Prostate gland (tissue), 2 donors: Measurements from ENCODE around the gene SCUBE1. TPM values are rescaled to one million over a fixed set of nuclear protein-coding genes. Genes with fewer than 3 reads are reported as not detected.

Source experiments
- DNase-seq: peaks from one replicate; pipeline ENCODE4 v3.0.0-alpha.2; 2019; ENCODE audit warnings: low spot score
- H3K27ac ChIP-seq, 2 donors: fragments of 200-600 bp; sonication (generic); 2 replicates each; pipeline ENCODE4 v1.5.1; 2017 to 2019
- H3K27me3 ChIP-seq: fragments of 200-600 bp; sonication (generic); replicated peaks from 2 replicates; pipeline ENCODE4 v1.5.1; 2019; ENCODE audit not compliant: insufficient read depth
- H3K36me3 ChIP-seq, 2 donors: fragments of 200-600 bp; sonication (generic); 1 replicate in 1 of 2; 2 replicates in 1 of 2; pipeline versions ENCODE4 v1.5.1 to v1.8.1; 2017 to 2019
- H3K4me1 ChIP-seq: fragments of 200-600 bp; sonication (generic); replicated peaks from 2 replicates; pipeline ENCODE4 v1.5.1; 2019
- H3K4me3 ChIP-seq, 2 donors: fragments of 200-600 bp; sonication (generic); 2 replicates each; pipeline ENCODE4 v1.5.1; 2017 to 2019
- H3K9me3 ChIP-seq: fragments of 200-600 bp; sonication (generic); 2 replicates; pipeline ENCODE4 v1.5.1; 2017
- POLR2A ChIP-seq: fragments of 450-650 bp; IDR thresholded peaks from one replicate; pipeline ENCODE4 v1.6.1; 2016; ENCODE audit warnings: antibody characterized with exemption, mild to moderate bottlenecking
- POLR2AphosphoS5 ChIP-seq: sonication (generic); formaldehyde crosslinking; IDR thresholded peaks from one replicate; pipeline ENCODE4 v1.6.1; 2017; ENCODE audit warnings: antibody characterized with exemption
- WGBS: methylation state at CpG from one replicate; pipeline ENCODE4 v1.1.5; 2018; 5-methylcytosine and 5-hydroxymethylcytosine counted together
- intact Hi-C: fragments of 100-400 bp; cut with DNase I; formaldehyde crosslinking; loops from one replicate; pipeline ENCODE4 v1.14.2; 2022
- total RNA-seq, 2 donors: library from RNA; depleted of rRNA; stranded (reverse); fragments of >200 nt; gene quantifications; one replicate each; pipeline ENCODE4 v1.1.0, GENCODE V29; 2016
- TF ChIP-seq, protein P1 (sequence below), 4 experiments: fragments of 200-600 bp in 2 of 4; fragments of 450-650 bp in 2 of 4; sonication (generic) in 2 of 4; IDR thresholded peaks; 1 replicate in 3 of 4; 2 replicates in 1 of 4; pipeline ENCODE4 v1.5.1; 2016 to 2019; ENCODE audit warnings: antibody characterized with exemption in 4 of 4, mild to moderate bottlenecking in 2 of 4, moderate library complexity in 2 of 4

Gene SCUBE1
- total RNA-seq, 2 donors from 2014 or later, result 0.68 to 23.5 TPM

DNA sequence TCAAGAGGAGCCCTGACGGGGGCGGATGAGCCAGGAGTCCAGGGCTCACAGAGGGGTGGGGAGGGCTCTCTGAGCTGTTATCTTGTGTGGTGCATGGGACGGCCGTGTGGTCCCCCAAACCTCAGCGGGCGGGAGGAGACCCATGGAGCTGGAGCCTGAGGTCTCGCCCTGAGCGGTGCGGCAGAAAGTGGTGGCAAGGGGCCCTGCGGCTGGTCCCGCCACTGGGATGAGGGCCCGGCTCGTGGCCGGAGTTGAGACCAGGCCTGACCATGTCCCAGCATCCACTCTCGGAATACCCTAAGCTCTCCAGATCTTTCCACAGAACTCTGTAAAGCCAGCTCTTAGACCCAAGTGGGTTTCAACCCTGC is 133.7 kb downstream of the SCUBE1 start:
- no peaks in the 10 kb centered on the region for H3K9me3 ChIP-seq
- no peak overlapping the region for H3K4me3 ChIP-seq
- no peak overlapping the region for H3K27ac ChIP-seq
- 93% methylated on average over 15 of the region's 15 CpGs for WGBS
- no peaks in the 10 kb centered on the region for H3K27me3 ChIP-seq
- no peaks in the 10 kb centered on the region for H3K4me1 ChIP-seq
- H3K36me3 ChIP-seq, result no peaks in the 10 kb centered on the region
- intact Hi-C loops, result no loop called here
- DNase-seq, result no peak
- TF ChIP-seq, protein P1, sequence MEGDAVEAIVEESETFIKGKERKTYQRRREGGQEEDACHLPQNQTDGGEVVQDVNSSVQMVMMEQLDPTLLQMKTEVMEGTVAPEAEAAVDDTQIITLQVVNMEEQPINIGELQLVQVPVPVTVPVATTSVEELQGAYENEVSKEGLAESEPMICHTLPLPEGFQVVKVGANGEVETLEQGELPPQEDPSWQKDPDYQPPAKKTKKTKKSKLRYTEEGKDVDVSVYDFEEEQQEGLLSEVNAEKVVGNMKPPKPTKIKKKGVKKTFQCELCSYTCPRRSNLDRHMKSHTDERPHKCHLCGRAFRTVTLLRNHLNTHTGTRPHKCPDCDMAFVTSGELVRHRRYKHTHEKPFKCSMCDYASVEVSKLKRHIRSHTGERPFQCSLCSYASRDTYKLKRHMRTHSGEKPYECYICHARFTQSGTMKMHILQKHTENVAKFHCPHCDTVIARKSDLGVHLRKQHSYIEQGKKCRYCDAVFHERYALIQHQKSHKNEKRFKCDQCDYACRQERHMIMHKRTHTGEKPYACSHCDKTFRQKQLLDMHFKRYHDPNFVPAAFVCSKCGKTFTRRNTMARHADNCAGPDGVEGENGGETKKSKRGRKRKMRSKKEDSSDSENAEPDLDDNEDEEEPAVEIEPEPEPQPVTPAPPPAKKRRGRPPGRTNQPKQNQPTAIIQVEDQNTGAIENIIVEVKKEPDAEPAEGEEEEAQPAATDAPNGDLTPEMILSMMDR (IDR thresholded peaks at IDR 0.05), result no peak
- TF ChIP-seq POLR2AphosphoS5, result no peak

DNA sequence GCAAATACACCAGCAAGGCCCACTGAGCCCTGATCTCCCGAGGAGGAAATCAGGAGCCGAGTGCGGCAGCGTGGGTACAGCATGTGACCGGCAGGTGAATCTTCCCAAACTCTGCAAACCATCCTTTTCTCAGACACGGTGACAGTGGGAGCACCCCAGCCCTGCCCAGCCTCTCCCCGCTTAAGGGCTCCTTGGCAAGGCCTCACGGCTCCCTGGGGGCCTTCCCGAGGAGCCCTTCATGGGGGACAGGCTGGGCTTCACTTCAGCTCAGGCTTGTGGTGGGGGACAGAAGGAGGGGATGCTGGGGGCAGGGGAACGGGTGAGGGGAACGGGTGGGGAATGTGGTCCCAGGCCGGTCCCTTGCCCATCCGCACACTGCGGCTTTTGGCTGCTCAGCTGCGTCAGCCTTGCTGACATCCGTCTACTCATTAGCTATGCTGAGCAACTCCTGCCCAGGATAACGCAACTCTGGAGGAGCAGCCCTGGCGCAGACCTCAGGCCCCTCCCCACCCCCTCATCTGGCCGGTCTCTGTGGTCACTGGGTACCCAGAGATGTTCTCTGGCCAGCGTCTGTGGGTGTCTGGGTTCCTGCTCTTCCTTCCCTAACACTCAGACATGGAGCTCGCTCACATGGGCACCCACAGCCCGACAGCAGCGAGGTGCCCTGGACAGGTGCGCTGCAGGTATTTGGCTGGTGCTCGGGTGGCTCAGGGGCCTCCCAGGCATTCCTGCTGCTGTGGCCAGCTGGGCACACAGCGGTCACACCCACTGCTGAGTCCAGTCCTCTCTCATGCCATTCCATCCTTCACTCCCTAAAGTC is 134.3 kb downstream of the SCUBE1 start:
- Histone ChIP-seq H3K4me1 (no peaks in the 10 kb centered on the region), H3K4me3 (no peak overlapping the region), H3K27ac (no peak overlapping the region), H3K9me3 (no peaks in the 10 kb centered on the region), H3K27me3 (no peaks in the 10 kb centered on the region), H3K36me3 (no peaks in the 10 kb centered on the region)
- 85% methylated on average over 26 of the region's 26 CpGs for WGBS
- TF ChIP-seq POLR2A, result no peak
- no peak for TF ChIP-seq POLR2AphosphoS5
- TF ChIP-seq, protein P1 (IDR thresholded peaks at IDR 0.05), result no peak
- DNase-seq, result no peak
- intact Hi-C loops, result no loop called here

DNA sequence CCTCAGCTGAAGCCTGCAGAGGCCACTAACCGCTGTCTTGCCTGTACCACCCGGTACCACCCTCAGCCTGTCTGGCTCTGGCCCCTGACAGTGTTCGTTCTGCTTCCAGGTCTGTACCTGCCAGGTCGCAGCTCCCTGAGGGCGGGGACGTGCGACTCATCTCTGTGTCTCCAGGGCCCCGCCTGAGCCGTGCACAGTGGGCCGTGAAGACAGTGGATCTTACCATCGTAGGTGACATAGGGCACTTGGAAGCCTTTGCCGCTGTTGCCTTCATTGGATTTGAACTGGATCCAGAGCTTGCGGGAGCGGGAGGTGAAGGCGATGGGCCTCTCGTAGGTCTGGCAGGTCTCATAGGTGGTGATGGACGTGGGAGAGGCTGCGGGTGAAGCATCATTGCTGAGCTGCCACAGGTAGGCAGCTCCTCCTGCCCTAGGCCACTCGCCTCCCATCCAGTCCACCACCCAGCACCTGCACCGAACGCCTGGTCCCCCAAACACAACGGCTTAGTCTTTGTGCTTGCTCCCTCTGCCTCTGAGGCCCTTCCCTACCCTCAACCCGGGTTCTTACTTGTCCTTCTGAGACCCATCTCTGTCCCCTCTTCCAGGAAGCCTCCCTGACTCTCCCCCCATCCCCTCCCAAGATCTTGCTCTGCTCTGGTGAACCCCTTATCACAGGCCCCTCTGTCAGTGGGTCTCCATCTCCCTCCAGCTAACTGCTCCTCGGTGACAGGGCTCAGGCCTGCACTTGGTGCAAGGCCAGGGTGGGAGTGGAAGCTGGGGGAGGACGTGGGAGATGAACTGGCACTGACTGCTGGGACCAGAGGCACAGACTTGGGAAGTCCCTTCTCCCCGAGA is 135.1 kb downstream of the SCUBE1 start:
- no peak overlapping the region for H3K4me3 ChIP-seq
- no peaks in the 10 kb centered on the region for H3K4me1 ChIP-seq
- TF ChIP-seq, protein P1 (IDR thresholded peaks at IDR 0.05), result no peak
- TF ChIP-seq POLR2AphosphoS5 (no peak), POLR2A (no peak)
- 79% methylated on average over 26 of the region's 26 CpGs for WGBS
- no peak overlapping the region for H3K27ac ChIP-seq
- no peaks in the 10 kb centered on the region for H3K27me3 ChIP-seq
- intact Hi-C loops, result no loop called here
- DNase-seq, result no peak
- H3K36me3 ChIP-seq, result no peaks in the 10 kb centered on the region
- no peaks in the 10 kb centered on the region for H3K9me3 ChIP-seq

DNA sequence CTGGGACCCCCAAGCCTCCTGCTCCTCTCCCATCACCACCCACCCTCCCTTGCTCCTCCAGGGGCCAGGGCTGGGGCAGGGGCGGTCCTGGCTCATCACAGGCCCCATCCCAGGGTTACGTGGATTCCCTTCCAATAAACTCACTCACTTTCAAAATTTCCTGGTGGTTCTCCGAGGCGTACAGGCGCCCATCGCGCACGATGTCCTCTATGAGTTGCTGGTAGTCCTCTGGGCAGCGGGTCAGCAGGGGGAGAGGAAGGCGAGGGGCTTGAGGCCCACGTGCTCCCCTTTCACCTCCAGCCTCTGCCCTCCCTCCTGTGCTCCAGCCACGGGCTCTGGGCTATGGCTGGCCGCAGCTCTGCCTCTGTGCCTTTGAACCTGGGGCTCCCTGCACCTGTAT is 135.8 kb downstream of the SCUBE1 start:
- Histone ChIP-seq H3K27ac (no peak overlapping the region), H3K27me3 (no peaks in the 10 kb centered on the region), H3K4me1 (no peaks in the 10 kb centered on the region), H3K36me3 (no peaks in the 10 kb centered on the region), H3K9me3 (no peaks in the 10 kb centered on the region), H3K4me3 (no peak overlapping the region)
- no peak for DNase-seq
- TF ChIP-seq POLR2AphosphoS5, result no peak
- no peak for TF ChIP-seq POLR2A
- intact Hi-C loops, result no loop called here
- 89% methylated on average over 13 of the region's 13 CpGs for WGBS

DNA sequence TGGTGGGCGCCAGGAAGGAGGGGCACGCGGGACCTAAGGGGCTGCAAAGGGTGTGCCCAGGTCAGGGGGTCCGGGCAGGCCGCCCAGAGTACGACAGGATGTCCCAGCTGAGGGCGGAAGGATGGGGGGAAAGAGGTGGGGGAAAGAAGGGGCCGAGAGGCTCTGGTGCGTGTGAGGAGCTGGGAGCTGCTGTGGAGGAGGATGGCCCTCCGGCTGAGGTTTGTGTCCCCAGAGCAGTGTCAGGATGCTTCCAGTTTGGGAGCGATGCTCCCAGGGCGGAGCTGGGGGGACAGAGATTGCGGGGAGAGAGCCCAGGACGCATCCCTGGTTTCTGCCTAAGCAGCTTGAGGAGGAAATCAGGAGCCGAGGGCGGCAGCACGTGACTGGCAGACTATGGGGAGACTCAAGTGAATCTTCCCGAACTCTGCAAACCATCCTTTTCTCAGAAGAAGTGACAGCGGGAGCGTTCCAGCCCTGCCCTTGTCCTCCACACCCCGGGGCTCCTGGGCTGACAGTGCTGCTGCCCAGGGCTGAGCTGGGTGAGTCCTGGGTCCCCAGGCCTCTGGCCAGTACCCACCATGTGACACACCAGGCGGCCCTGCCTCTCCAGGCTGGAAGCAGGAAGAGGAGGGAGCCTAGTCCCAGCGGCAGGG is 136.5 kb downstream of the SCUBE1 start:
- Histone ChIP-seq H3K27ac (no peak overlapping the region), H3K36me3 (no peaks in the 10 kb centered on the region), H3K27me3 (no peaks in the 10 kb centered on the region), H3K9me3 (no peaks in the 10 kb centered on the region), H3K4me1 (no peaks in the 10 kb centered on the region), H3K4me3 (no peak overlapping the region)
- WGBS, result 69% methylated on average over 23 of the region's 23 CpGs
- no peak for DNase-seq
- intact Hi-C loops, result no loop called here
- TF ChIP-seq, protein P1 (IDR thresholded peaks at IDR 0.05), result no peak
- TF ChIP-seq POLR2A (no peak), POLR2AphosphoS5 (no peak)
